ENCODE data around the gene LGSN.
"Not testable (repeated sequence)": the region's sequence is repeated elsewhere in the genome, so short reads cannot be mapped to it uniquely, and the experiment has no call there.

Gene LGSN

GRCh38 chr6:63346217-63346835, 26.5 kb upstream of the LGSN start:
- Histone ChIP-seq H3K4me3 (ENCODE audit: low read depth, low read length) (no peak overlapping the region), H3K36me3 (replicated peaks) (no peaks in the 10 kb centered on the region), H3K27me3 (replicated peaks) (no peaks in the 10 kb centered on the region), H3K27ac (no peak overlapping the region)
- DNase-seq, result no peak
- TF ChIP-seq CTCF (IDR thresholded peaks at IDR 0.05; ENCODE audit: low read depth, low read length, missing control alignments), result no peak
- in situ Hi-C loops (cut with HindIII; ENCODE audit: low pct_ligation_motif_present, low sequenced_read_pairs), result no loop called here

GRCh38 chr6:63340351-63340750, 20.6 kb upstream of the LGSN start:
- in situ Hi-C loops (cut with HindIII; ENCODE audit: low pct_ligation_motif_present, low sequenced_read_pairs), result no loop called here
- Histone ChIP-seq H3K27me3 (replicated peaks) (no peaks in the 10 kb centered on the region), H3K27ac (no peak overlapping the region), H3K36me3 (replicated peaks) (no peaks in the 10 kb centered on the region), H3K4me3 (ENCODE audit: low read depth, low read length) (no peak overlapping the region)
- no peak for TF ChIP-seq CTCF (IDR thresholded peaks at IDR 0.05; ENCODE audit: low read depth, low read length, missing control alignments)
- DNase-seq, result no peak

- H3K4me3 ChIP-seq (ENCODE audit: low read depth, low read length); H3K27ac ChIP-seq; DNase-seq; H3K27me3 ChIP-seq (replicated peaks); in situ Hi-C loops (cut with HindIII; ENCODE audit: low pct_ligation_motif_present, low sequenced_read_pairs); H3K36me3 ChIP-seq (replicated peaks): not testable (repeated sequence)
These were observed 14.9 kb upstream of the LGSN start for GRCh38 chr6:63334652-63335051.

- H3K27ac ChIP-seq, result no peak overlapping the region
- H3K36me3 ChIP-seq (replicated peaks), result no peaks in the 10 kb centered on the region
- no peak for DNase-seq
- no peaks in the 10 kb centered on the region for H3K27me3 ChIP-seq (replicated peaks)
- H3K4me3 ChIP-seq (ENCODE audit: low read depth, low read length), result no peak overlapping the region
- TF ChIP-seq CTCF (IDR thresholded peaks at IDR 0.05; ENCODE audit: low read depth, low read length, missing control alignments), result no peak
- in situ Hi-C loops (cut with HindIII; ENCODE audit: low pct_ligation_motif_present, low sequenced_read_pairs), result no loop called here
These were observed 13.7 kb upstream of the LGSN start for GRCh38 chr6:63333440-63333839.

- H3K27ac ChIP-seq; H3K4me3 ChIP-seq (ENCODE audit: low read depth, low read length); DNase-seq; H3K36me3 ChIP-seq (replicated peaks); H3K27me3 ChIP-seq (replicated peaks); in situ Hi-C loops (cut with HindIII; ENCODE audit: low pct_ligation_motif_present, low sequenced_read_pairs): not testable (repeated sequence)
These were observed 6.8 kb upstream of the LGSN start for GRCh38 chr6:63326630-63327029.

- in situ Hi-C loops (cut with HindIII; ENCODE audit: low pct_ligation_motif_present, low sequenced_read_pairs), result no loop called here
- TF ChIP-seq CTCF (IDR thresholded peaks at IDR 0.05; ENCODE audit: low read depth, low read length, missing control alignments), result no peak
- no peak overlapping the region for H3K4me3 ChIP-seq (ENCODE audit: low read depth, low read length)
These were observed 3.2 kb upstream of the LGSN start for GRCh38 chr6:63322981-63323380.

GRCh38 chr6:63321821-63322220, 2.0 kb upstream of the LGSN start:
- H3K36me3 ChIP-seq (replicated peaks), result no peaks in the 10 kb centered on the region
- DNase-seq, result no peak
- TF ChIP-seq CTCF (IDR thresholded peaks at IDR 0.05; ENCODE audit: low read depth, low read length, missing control alignments), result no peak
- H3K4me3 ChIP-seq (ENCODE audit: low read depth, low read length), result no peak overlapping the region
- no peaks in the 10 kb centered on the region for H3K27me3 ChIP-seq (replicated peaks)
- in situ Hi-C loops (cut with HindIII; ENCODE audit: low pct_ligation_motif_present, low sequenced_read_pairs), result no loop called here
- H3K27ac ChIP-seq, result no peak overlapping the region

More at GRCh38 chr6:63322981-63323380, 3.2 kb upstream of the LGSN start:
- Histone ChIP-seq H3K36me3 (replicated peaks) (no peaks in the 10 kb centered on the region), H3K27ac (no peak overlapping the region), H3K27me3 (replicated peaks) (no peaks in the 10 kb centered on the region)
- DNase-seq, result no peak
